Mesothelial cell of epicardium (in vitro differentiated cells): ENCODE data around the gene ANKRD10. TPM values are rescaled to one million over a fixed set of nuclear protein-coding genes. Genes with fewer than 3 reads are reported as not detected.

Source experiments
- DNase-seq, 2 experiments: peaks; one replicate each; pipeline ENCODE4 v3.0.0; 2021; ENCODE audit warnings: low spot score in 2 of 2; ENCODE audit not compliant: unreplicated experiment in 2 of 2
- H3K27ac Mint-ChIP-seq: 2 replicates; pipeline ENCODE4 v1.8.0; 2021; ENCODE audit warnings: mixed read lengths
- H3K27me3 Mint-ChIP-seq: 2 replicates; pipeline ENCODE4 v1.8.0; 2021; ENCODE audit warnings: low read depth, mixed read lengths
- H3K36me3 Mint-ChIP-seq: 2 replicates; pipeline ENCODE4 v1.8.0; 2021; ENCODE audit warnings: mixed read lengths
- H3K4me1 Mint-ChIP-seq: 2 replicates; pipeline ENCODE4 v1.8.0; 2021; ENCODE audit warnings: mixed read lengths
- H3K4me3 Mint-ChIP-seq: 2 replicates; pipeline ENCODE4 v1.8.0; 2021; ENCODE audit warnings: mild to moderate bottlenecking, moderate library complexity, mixed read lengths
- H3K9me3 Mint-ChIP-seq: 2 replicates; pipeline ENCODE4 v1.8.0; 2021; ENCODE audit warnings: mixed read lengths
- CTCF ChIP-seq: fragments of 200-600 bp; sonication (generic); IDR thresholded peaks from one replicate; pipeline ENCODE4 v1.5.0; 2021; ENCODE audit warnings: antibody characterized with exemption; ENCODE audit not compliant: unreplicated experiment
- total RNA-seq: library from RNA; stranded (reverse); gene quantifications from 3 replicates; pipeline ENCODE4 v1.2.1, GENCODE V29; 2021

ANKRD10 gene
- total RNA-seq, 1 donor from 2014 or later: 258 TPM

GRCh38 chr13:110869231-110869804 is 45.6 kb downstream of the ANKRD10 start:
- Mint-ChIP-seq H3K36me3 (no peaks in the 10 kb centered on the region), H3K4me3 (no peak overlapping the region), H3K27me3 (no peaks in the 10 kb centered on the region), H3K9me3 (no peaks in the 10 kb centered on the region), H3K27ac (no peak overlapping the region), H3K4me1 (peaks cover 19% of the 10 kb centered on the region)
- no peak for DNase-seq
- no peak for TF ChIP-seq CTCF

- Mint-ChIP-seq H3K4me1 (peaks cover 19% of the 10 kb centered on the region), H3K36me3 (no peaks in the 10 kb centered on the region), H3K27ac (no peak overlapping the region), H3K9me3 (no peaks in the 10 kb centered on the region), H3K27me3 (no peaks in the 10 kb centered on the region), H3K4me3 (no peak overlapping the region)
- no peak for DNase-seq
- TF ChIP-seq CTCF: no peak
These were observed 46.1 kb downstream of the ANKRD10 start for GRCh38 chr13:110868720-110869119.

- Mint-ChIP-seq H3K9me3 (no peaks in the 10 kb centered on the region), H3K4me3 (no peak overlapping the region), H3K4me1 (peaks cover 19% of the 10 kb centered on the region), H3K36me3 (no peaks in the 10 kb centered on the region), H3K27me3 (no peaks in the 10 kb centered on the region), H3K27ac (no peak overlapping the region)
- TF ChIP-seq CTCF: no peak
- DNase-seq: no peak
These were observed 47.5 kb downstream of the ANKRD10 start for GRCh38 chr13:110867380-110867779.

- H3K4me3 Mint-ChIP-seq: no peak overlapping the region
- no peak for TF ChIP-seq CTCF
- DNase-seq: no peak
- peaks cover 17% of the 10 kb centered on the region for H3K4me1 Mint-ChIP-seq
- H3K27me3 Mint-ChIP-seq: no peaks in the 10 kb centered on the region
- no peak overlapping the region for H3K27ac Mint-ChIP-seq
- H3K9me3 Mint-ChIP-seq: no peaks in the 10 kb centered on the region
- H3K36me3 Mint-ChIP-seq: no peaks in the 10 kb centered on the region
These were observed 48.2 kb downstream of the ANKRD10 start for GRCh38 chr13:110866491-110867170.

- no peak overlapping the region for H3K4me3 Mint-ChIP-seq
- DNase-seq: no peak
- no peaks in the 10 kb centered on the region for H3K9me3 Mint-ChIP-seq
- TF ChIP-seq CTCF: no peak
- no peak overlapping the region for H3K27ac Mint-ChIP-seq
- H3K4me1 Mint-ChIP-seq: no peaks in the 10 kb centered on the region
- no peaks in the 10 kb centered on the region for H3K27me3 Mint-ChIP-seq
- no peaks in the 10 kb centered on the region for H3K36me3 Mint-ChIP-seq
These were observed 51.2 kb downstream of the ANKRD10 start for GRCh38 chr13:110863685-110864084.
